NCI-H1092 treated with DMSO at 0.1 percent for 48 hours (cell line): ENCODE results near the gene WDR90.

Experiments used
- DNase-seq: peaks from one replicate; lab custom pipeline; 2025; lab: John Stamatoyannopoulos, UW

The WDR90 gene

GRCh38 chr16:660459-661183, 11.5 kb downstream of the WDR90 start:
- DNase-seq, result peak; percentile 60

- no peak for DNase-seq
Observed at GRCh38 chr16:661184-661821, 12.1 kb downstream of the WDR90 start.

- no peak for DNase-seq
Observed at GRCh38 chr16:662095-662494, 12.9 kb downstream of the WDR90 start.

GRCh38 chr16:662597-662996, 13.4 kb downstream of the WDR90 start:
- DNase-seq, result no peak

- no peak for DNase-seq
Observed at GRCh38 chr16:666572-666971, 17.4 kb downstream of the WDR90 start.

- DNase-seq, result no peak
Observed at GRCh38 chr16:667113-667779, 18.1 kb downstream of the WDR90 start.

- peak; percentile 89 for DNase-seq
Observed at GRCh38 chr16:667780-668518, 18.8 kb downstream of the WDR90 start, which contains the start of gene RHOT2. Gene RHOT2, plus strand, starts transcription at chr16:668132. Its CDS starts 68 bp downstream, at chr16:668200.

GRCh38 chr16:668519-669171, 19.5 kb downstream of the WDR90 start:
- no peak for DNase-seq

GRCh38 chr16:669666-670065, 20.5 kb downstream of the WDR90 start:
- DNase-seq, result no peak

- DNase-seq, result no peak
Observed at GRCh38 chr16:670485-671352, 21.6 kb downstream of the WDR90 start.

GRCh38 chr16:671353-672131, 22.4 kb downstream of the WDR90 start:
- no peak for DNase-seq

- DNase-seq, result no peak
Observed at GRCh38 chr16:672371-672770, 23.2 kb downstream of the WDR90 start.

GRCh38 chr16:672851-673250, 23.7 kb downstream of the WDR90 start:
- no peak for DNase-seq

GRCh38 chr16:673399-673991, 24.3 kb downstream of the WDR90 start:
- no peak for DNase-seq

GRCh38 chr16:674214-674881, 25.2 kb downstream of the WDR90 start:
- DNase-seq, result no peak

GRCh38 chr16:674968-675883, 26.1 kb downstream of the WDR90 start, which contains the start of gene RHBDL1:
Gene RHBDL1, plus strand, starts transcription at chr16:675671. Its CDS starts 120 bp downstream, at chr16:675791.
- DNase-seq, result no peak

- DNase-seq, result no peak
Observed at GRCh38 chr16:675884-676564, 26.9 kb downstream of the WDR90 start.
